SKM-1 treated with dmso at 0.1 percent for 144 hours (cell line): ENCODE results near the gene IGFL4.

Source experiments
- DNase-seq: peaks from one replicate; lab custom pipeline; 2025; ENCODE audit not compliant: unreplicated experiment; lab: John Stamatoyannopoulos, UW

The IGFL4 gene

GRCh38 chr19:46065486-46066071, 24.8 kb upstream of the IGFL4 start:
- DNase-seq: no peak

GRCh38 chr19:46063201-46063600, 22.4 kb upstream of the IGFL4 start:
- DNase-seq: no peak

GRCh38 chr19:46060012-46060411, 19.2 kb upstream of the IGFL4 start:
- no peak for DNase-seq

GRCh38 chr19:46058778-46059177, 18.0 kb upstream of the IGFL4 start:
- DNase-seq: no peak

- no peak for DNase-seq
These were observed 15.7 kb upstream of the IGFL4 start for GRCh38 chr19:46056536-46056935.

- DNase-seq: no peak
These were observed 12.1 kb upstream of the IGFL4 start for GRCh38 chr19:46052896-46053295.

DNA sequence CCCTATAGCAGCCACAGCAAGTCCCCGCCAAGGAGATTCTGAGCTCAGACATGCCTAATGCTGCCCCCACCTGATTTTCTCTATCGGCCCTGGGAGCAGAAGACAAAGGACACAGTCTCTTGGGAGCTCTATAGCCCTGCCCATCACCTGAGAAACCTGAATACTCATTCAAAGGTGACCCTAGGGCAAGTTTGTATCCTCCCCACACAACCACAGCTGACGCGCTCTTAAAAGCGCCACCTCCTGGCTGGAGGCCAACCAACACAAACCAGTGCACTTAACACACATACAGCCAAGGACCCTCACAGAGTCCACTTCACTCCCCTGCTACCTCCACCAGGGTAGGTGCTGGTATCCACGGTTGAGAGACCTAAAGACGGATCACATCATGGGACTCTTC, 8.8 kb upstream of the IGFL4 start:
- no peak for DNase-seq

DNA sequence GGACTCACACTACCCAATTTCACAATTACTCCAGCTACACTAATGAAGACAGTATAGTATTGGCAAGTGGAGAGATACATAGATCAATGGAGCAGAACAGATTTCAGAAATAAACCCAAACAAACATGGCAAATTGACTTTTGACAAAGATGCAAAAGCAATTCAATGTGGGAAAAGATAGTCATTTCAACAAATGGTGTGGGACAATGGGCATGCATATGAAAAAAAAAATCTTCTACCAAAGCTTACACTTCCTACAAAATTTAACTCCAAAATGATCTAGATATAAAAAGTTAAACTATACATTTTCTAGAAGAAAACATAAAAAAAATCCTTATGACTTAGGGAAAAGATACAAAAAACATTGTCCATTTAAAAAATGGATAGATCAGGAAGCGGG, 2.7 kb upstream of the IGFL4 start:
- DNase-seq: no peak

- DNase-seq: no peak
These were observed 1.6 kb upstream of the IGFL4 start for GRCh38 chr19:46042252-46042883.

GRCh38 chr19:46040125-46040524, 677 bp downstream of the IGFL4 start:
- DNase-seq: no peak

- no peak for DNase-seq
These were observed 4.1 kb downstream of the IGFL4 start for GRCh38 chr19:46036744-46037128.

- no peak for DNase-seq
These were observed 4.6 kb downstream of the IGFL4 start for GRCh38 chr19:46035986-46036743.

GRCh38 chr19:46035546-46035945, 5.3 kb downstream of the IGFL4 start:
- no peak for DNase-seq

- no peak for DNase-seq
These were observed 7.4 kb downstream of the IGFL4 start for GRCh38 chr19:46033401-46033800.

- DNase-seq: no peak
These were observed 8.2 kb downstream of the IGFL4 start for GRCh38 chr19:46032597-46033025.

DNA sequence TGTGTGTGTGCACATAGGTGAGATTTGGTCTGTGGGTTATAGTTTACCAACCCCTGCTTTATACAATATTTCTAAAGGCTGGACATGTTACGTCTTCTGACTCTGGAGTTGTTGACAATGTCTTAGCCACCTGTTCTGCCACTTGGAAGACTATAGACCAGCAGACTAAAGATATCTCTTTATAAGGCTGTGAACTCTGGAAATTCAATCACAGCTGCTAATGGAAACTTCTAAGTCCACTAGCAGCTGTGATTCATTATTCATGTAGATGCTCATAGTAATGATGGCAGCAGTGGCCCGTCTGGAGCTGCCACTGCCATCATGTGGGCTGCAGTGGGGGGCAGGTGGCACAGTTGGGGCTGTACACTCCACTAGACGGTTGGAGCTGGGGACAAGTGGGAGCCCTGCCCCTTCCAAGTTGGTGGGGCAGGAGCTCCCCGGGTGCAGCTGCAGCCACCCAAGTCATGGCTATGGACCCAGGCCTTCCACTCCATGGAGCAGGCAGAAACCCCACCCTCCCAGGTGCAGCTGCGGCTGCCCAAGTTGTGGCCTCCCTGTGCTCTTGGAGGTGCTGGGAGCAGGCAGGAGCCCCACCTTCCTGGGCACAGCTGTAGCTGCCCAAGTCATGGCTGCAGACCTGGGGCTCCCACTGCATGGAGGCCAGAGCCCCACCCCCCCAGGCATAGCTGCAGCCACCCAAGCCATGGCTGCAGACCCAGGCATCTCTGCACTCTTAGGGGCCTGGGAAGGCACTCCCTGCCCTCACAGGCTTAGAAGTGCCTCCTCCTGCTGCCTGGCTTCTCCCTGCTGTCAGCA, 8.8 kb downstream of the IGFL4 start:
- DNase-seq: no peak

GRCh38 chr19:46030812-46031550, 9.8 kb downstream of the IGFL4 start:
- DNase-seq: no peak

- peak; percentile 29 for DNase-seq
These were observed 15.0 kb downstream of the IGFL4 start for GRCh38 chr19:46025835-46026234.

DNA sequence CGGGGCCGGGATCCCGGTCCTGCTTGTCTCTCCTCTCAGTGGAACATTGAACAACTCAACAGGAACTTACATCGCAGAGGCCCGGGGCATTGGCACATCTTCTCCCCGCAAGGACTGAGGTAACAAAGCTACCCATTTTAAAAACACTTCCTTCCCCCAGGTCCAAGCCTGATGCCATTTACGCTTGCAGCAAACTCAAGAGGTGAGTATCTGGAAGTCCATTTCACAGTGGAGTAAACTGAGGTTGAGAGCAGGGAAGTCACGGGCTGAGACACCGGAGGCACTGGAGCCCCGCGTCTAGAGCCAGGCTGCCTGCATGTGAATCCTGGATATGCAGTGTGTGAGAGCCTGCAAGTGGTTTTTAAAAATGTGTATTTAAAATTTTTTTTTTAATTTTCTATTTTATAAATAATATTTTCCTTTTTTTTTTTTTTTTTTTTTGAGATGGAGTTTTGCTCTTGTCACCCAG, 17.5 kb downstream of the IGFL4 start:
- no peak for DNase-seq

- DNase-seq: no peak
These were observed 18.1 kb downstream of the IGFL4 start, which contains the start of gene PGLYRP1 for GRCh38 chr19:46022431-46023310. Gene PGLYRP1 (minus strand): TSS chr19:46023053. CDS start chr19:46023021, 32 bp downstream.
